SW480 (cell line): ENCODE data around the gene ARPC2.
A peak's percentile ranks its signal among the peaks of the same experiment; 100 is the strongest.
"Not testable (repeated sequence)": the region's sequence is repeated elsewhere in the genome, so short reads cannot be mapped to it uniquely, and the experiment has no call there.

ENCODE experiments used
- DNase-seq: peaks from one replicate; pipeline ENCODE4 v3.0.0-alpha.2; 2016; ENCODE audit warnings: low spot score

Gene ARPC2

GRCh38 chr2:218216674-218217359 lies at the start of gene ARPC2:
Gene ARPC2 (plus strand): TSS chr2:218217189. CDS start chr2:218217471, 282 bp downstream.
- DNase-seq, result peak; percentile 89

- DNase-seq, result no peak
These were observed 49.0 kb upstream of the ARPC2 start for GRCh38 chr2:218168016-218168415.

- DNase-seq, result peak; percentile 23
These were observed 48.1 kb upstream of the ARPC2 start for GRCh38 chr2:218168635-218169462.

GRCh38 chr2:218169757-218170546 lies 47.0 kb upstream of the ARPC2 start:
- DNase-seq, result no peak

- DNase-seq, result not testable (repeated sequence)
These were observed 45.2 kb upstream of the ARPC2 start for GRCh38 chr2:218171744-218172143.

GRCh38 chr2:218172845-218173244 lies 44.1 kb upstream of the ARPC2 start:
- DNase-seq, result no peak

- DNase-seq, result no peak
These were observed 37.2 kb upstream of the ARPC2 start for GRCh38 chr2:218179782-218180181.

GRCh38 chr2:218180467-218181114 lies 36.4 kb upstream of the ARPC2 start:
- no peak for DNase-seq

- no peak for DNase-seq
These were observed 32.7 kb upstream of the ARPC2 start for GRCh38 chr2:218184331-218184730.

GRCh38 chr2:218186355-218186766 lies 30.6 kb upstream of the ARPC2 start:
- DNase-seq, result peak; percentile 81

- no peak for DNase-seq
These were observed 30.1 kb upstream of the ARPC2 start for GRCh38 chr2:218186876-218187275.

GRCh38 chr2:218187296-218188015 lies 29.5 kb upstream of the ARPC2 start:
- DNase-seq, result no peak

GRCh38 chr2:218188528-218188927 lies 28.5 kb upstream of the ARPC2 start:
- DNase-seq, result no peak

- DNase-seq, result no peak
These were observed 24.0 kb upstream of the ARPC2 start for GRCh38 chr2:218192902-218193430.

GRCh38 chr2:218193701-218194100 lies 23.3 kb upstream of the ARPC2 start:
- DNase-seq, result no peak

GRCh38 chr2:218194880-218195279 lies 22.1 kb upstream of the ARPC2 start:
- no peak for DNase-seq

GRCh38 chr2:218196974-218197373 lies 20.0 kb upstream of the ARPC2 start:
- DNase-seq, result no peak

- no peak for DNase-seq
These were observed 14.7 kb upstream of the ARPC2 start for GRCh38 chr2:218202266-218202665.

GRCh38 chr2:218209078-218209477 lies 7.9 kb upstream of the ARPC2 start:
- DNase-seq, result no peak

- DNase-seq, result no peak
These were observed 2.9 kb upstream of the ARPC2 start for GRCh38 chr2:218214116-218214515.

GRCh38 chr2:218216336-218216673 lies 684 bp upstream of the ARPC2 start:
- no peak for DNase-seq
